Effector CD4-positive, alpha-beta T cell (primary cell): ENCODE results near the gene SLK.

Experiments
- DNase-seq: peaks from one replicate; pipeline ENCODE4 v3.0.0-alpha.2; 2020
- total RNA-seq: gene quantifications from one replicate; lab custom pipeline; 2026; lab: John Stamatoyannopoulos, UW

Gene SLK
- 139 reads per million, percentile 88 among the genes with 10 or more reads in this experiment for total RNA-seq

DNA sequence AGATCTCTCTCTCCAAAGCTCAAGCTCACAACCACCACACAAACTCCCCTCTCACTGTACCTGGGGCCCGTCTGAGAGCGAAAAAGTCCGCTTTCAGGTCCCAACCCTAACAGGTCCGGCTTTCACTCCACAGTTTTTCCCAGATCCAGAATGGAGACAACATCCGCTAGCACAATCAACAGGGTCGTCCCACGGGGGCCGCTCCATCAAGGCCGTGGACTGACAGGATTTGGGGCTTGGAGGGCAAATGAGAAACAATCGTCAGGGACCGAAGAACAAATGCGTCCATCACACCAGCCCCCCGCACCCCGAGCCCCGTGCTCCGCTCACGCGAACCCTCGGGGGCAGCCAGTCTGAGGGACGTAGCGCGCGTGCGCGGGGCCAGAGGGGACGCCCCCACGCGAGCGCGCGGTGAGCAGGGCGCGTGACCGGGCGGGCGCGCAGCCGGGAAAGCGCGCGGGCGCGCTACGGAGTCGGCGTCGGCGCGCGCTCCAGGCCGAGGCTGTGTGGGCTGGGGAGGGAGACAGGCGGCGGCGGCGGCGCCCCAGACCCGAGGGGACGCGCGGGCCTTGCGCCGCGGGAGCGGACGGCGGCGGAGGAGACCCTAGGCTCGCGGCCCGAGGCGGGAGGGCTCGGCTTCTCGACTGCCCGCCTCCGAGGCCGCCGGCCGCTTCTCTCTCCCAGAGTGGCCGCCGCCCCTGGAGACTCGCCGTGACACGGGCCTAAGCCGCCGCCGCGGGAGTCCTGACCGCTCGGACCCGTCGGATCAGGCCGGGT, at the start of gene SLK:
SLK (plus strand) TSS at position 470 of the 777 bp plus-strand sequence. CDS start 606 bp downstream, outside the sequence.
- DNase-seq, result peak; percentile 74

DNA sequence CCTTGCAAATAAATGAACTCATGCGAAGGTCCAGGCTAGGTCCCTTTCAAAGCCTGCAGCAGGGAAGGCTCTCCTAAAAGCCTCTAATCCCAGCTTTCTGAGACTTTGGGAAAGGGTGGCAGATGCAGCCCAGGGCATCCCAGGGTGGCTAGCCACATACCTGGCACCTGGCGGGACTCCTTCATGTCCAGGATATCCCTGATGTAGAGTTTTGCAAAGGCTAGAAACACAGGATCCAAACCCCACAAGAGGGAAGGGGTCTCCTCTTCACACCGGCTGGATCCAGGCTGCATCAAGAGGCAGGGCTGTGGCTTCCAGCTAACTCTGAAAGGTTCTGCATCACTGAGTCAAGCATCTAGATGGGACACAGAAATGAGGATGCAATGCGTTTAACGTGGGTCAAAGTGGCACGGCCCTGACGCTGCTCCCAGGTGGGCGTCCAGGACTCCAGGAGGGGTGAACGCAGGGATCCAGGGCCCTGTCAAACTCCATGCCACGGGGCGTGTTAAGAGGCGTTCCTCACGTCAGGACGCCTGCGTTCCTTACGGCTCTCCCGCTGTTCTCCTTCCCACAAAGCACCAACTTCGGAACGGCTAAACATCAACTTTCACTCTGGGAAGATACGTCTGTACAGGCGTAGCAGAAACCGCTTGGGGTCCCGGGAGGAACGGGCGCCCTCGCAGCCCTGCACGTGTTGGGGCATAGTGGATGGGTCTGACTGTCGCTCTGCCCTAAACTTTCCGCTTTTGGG, 49.5 kb upstream of the SLK start:
- DNase-seq, result no peak

DNA sequence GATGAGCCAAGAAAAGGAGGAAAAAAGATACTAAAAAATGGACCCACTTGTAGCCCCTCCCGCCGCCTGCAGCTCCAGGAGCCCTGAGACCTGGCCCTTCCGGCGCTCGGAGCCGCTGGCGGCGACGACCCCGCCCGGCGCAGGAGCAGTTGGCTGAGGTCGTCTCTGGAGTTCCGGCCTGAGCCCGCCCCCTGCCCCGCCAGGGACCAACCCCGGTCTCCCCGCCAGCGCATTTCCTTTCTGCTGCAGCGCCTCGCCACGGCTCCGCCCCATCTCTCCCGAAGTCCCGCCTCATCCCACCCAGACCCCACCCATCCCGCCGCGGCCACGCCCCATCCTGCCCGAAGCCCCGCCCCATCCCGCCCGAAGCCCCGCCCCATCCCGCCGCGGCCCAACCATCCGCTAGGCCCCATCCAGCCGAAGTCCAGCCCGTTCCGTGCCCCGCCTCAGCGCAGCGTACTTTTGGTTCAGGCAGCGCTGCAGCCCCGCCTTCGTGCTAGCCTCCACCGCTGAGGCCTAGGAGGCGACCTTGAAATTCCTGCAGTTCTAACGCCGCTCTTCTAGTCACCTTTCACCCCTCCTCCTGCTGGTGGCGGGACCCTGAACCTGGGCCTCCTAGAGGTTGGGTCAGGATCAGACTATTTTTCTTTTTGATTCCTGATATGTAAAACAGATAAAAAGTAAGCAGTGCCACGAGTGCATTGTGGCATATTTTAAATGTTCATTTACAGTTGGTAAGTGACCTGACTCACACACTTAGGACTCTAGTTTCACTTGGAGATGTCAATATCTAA, 48.7 kb upstream of the SLK start, which contains the start of gene STN1:
STN1 (minus strand) TSS at position 132 of the 794 bp plus-strand sequence. CDS start 590 bp downstream, outside the sequence.
- DNase-seq, result peak; percentile 91

DNA sequence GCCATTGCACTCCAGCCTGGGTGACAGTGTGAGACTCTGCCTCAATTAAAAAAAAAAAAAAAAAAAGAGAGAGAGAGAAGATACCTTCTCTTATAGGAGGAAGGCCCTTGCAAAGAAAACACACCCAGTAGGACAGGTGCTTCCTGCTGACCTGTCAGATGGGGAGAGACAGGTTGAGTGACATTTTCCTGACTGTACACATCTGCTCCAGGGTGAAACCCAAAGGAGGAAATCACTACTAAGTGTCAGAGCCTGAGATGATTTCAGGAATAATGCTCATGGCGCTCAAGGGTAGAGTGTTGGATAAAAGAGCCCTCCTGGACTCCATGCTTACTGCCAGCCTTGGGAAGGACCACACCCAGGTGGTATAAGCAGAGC, 47.3 kb upstream of the SLK start:
- no peak for DNase-seq

DNA sequence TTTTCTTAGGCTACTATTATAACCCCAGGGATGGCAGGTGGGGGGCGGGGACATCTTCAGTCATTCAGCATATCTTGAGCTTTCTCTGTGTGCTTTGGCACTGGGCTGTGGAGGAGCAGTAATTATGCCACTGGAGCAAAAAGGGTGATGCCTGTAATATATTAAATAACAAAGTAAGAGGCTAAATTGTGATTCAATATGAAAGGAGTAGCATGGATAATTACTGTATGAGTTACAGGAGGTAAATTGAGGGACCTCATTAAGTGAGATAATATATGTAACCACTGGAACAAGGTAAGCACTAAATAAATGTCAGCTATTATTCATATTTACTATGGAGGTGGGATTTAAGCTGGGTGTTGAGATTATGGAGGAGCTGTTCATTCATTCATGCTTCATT, 45.7 kb upstream of the SLK start:
- no peak for DNase-seq

DNA sequence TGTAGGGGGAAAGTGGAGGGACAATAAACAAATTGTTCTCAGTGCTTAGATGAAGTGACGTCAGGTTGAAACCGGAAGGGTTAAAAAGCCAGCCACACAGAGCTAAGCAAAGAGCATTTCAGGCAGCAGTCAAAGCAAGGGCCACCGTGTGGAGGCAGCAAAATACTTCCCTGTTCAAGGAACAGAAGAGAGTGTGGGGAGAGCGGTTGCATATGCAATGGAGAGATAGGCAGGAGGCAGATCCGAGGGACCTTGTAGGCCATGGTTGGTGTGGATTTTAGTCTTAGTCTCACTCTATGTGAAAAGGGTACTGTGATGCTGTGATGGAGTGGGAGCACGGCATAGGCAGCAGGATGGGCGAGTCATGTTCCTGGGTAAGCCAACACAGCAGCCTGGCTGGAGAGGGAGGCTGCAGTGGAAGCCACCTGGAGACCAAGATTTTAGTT, 45.2 kb upstream of the SLK start:
- no peak for DNase-seq

DNA sequence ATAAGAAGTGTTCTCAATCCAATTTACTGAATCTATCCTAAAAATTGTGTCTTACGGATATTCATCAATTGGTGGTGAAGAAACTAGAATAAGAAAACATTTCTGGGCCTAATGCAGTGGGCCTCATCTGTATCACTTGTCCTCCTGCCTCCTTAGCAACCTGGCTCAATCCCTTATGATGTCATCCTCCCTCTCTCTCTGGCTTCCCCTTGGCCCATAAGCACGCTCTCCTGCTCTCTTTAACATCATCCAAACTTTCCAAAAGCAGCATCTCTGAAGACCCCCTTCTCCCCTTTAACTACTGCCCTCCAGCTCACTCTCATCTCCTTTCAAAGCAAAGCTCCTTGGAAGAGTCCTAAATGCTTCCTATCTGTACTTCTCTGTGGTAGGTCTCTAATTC, 44.3 kb upstream of the SLK start:
- DNase-seq, result no peak

DNA sequence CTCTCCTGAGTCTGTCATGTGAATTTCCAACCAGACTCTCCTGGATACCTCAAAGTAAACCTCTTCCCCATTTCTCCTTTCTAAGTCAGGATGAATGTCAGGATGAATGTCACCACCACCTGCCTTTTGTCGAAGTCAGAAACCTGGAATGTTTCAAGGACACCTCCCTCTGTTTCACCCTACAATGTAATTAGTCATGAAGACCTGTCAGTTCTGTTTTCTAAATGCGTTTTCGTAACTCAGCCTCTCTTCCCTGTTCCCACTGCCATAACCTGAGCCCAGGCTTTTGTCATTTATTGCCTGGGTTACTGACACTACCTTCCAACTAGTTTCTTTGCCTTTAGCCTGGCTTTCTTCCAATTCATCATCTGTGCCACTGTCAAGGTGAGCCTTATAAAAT, 43.4 kb upstream of the SLK start:
- no peak for DNase-seq

DNA sequence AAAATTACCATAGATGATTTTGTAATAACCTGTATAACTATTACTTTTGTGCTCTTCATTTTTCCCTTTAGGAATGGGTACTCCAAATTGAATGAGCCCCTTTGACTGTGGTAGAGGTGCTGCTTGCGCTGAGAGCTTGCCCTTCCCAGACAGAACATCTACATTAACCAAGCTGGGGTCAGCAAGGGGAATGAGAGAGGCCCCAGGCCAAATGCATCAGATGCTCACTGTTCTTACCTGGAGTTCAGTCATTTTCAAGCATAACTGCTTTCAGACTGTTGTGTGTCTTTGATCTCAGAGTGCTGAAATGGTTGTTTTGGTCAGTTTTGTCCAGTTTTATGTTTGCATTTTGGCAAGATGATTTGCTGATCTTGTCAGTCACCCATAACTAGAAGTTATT, 41.3 kb upstream of the SLK start:
- DNase-seq, result no peak

DNA sequence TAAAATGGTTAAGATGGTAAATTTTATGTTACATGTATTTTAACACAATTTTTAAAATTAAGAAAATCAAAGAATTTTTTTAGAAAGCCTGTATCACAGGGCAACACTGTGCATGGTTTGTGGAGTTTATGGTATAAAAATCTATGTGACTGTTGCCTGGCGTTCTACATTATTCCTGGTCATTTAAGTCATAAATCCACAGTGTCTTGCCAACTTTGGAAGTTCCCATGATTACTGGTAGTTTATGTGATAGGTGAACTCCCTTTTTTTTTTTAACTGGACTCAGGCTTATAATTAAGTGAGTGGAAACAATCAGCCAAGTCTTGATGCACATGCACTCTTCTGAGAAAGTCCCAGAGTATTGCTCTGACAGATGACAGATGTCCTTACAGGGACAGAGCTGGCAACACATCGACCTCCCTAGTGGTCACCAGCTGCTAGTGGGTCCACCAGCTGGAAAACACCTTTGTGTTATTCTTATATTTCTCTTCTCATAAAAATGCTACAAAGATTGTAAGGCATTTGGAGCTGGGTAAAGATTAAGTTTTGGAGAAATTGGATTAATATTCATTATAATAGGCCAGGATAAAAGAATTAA, 40.1 kb upstream of the SLK start:
- DNase-seq, result no peak

DNA sequence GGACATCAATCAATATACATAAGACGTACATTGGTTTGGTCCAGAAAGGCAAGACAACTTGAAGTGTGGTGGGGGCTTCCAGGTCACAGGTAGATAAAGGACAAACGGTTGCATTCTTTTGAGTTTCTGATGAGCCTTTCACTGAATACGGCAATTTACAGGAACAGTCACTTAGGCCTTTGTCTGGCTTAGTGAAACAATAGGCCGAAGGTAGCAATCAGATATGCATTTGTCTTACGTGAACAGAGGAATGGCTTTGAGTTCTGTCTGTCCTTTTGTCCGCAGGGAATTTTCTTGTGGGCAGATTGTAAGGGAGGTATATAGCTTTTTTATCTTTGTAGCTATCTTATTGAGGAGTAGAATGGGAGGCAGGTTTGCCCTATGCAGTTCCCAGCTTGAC, 38.2 kb upstream of the SLK start:
- no peak for DNase-seq

DNA sequence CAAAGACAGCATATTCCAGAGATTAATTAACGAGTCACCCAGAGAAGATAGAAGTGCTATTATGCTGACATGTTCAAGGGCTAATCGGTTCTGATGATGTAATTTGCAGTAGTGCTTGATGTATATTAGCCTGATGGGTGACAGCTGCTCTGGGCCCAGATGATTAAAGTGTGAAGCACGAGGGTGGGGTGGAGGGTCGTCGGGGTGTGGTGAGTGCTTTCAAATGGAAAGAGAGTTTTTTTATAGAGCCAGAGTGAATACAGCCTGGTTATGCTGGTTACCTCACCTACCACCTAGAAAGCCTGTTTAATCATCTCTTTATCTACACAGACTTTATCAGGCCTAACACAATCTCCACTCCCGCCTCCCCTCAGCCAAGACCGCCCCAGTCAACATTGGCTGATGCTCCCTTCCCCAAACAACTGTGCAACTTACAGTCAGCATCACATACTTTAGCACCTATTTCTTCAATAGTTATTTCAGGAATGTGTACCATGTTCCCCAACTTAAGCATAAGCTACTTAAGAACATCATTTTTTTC, 37.5 kb upstream of the SLK start:
- no peak for DNase-seq

DNA sequence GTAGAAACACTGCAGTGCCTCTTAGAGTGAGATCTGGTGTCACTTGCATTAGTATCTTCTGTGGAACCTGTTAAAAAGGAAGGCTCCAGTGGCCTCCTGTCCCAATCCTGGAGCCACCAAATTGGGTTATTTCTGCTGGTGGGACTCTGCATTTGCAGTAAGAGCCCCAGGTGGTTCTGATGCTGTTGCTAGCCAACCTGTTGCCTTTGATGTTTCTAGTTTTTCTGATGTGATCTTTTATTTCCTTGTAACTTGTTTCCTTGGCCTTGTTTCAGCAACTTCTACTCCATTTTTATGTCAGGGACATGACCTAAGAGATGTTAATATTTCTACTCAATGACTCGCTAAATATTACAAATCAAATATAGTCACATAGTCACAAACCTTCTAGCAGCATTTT, 36.5 kb upstream of the SLK start:
- DNase-seq, result no peak

DNA sequence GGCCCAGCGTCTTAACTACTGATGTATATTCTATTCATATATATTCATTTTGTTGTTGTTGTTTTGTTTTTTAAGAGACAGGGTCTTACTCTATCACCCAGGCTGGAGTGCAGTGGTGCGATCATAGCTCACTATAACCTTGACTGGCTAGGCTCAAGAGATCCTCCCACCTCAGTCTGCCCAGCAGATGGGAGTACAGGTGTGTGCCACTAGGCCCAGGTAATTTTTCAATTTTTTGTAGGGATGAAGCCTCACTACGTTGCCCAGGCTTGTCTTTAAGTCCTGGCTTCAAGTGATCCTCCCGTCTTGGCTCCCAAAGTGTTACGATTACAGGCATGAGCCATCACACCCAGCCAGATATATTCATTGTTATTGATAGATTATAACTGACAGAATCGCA, 36.1 kb upstream of the SLK start:
- no peak for DNase-seq

DNA sequence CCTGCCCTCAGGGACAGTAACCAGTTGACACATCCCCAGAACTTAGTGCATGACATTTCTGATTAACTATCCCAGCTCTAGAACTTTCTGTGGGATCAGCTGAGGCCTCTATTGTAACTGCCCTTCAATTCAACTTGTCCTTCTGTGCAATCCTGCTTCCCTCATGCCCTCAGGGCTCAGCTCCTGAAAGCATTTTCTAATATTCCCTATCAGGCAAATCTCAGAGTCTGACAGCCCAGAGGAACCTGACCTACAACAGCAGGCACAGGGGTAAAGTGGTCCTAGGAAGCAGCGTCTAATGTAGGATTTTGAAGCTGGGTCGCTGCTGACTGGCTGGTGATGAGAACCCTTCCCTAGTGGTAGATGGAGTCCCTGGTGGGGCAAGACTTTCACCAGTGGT, 35.3 kb upstream of the SLK start:
- DNase-seq, result no peak

DNA sequence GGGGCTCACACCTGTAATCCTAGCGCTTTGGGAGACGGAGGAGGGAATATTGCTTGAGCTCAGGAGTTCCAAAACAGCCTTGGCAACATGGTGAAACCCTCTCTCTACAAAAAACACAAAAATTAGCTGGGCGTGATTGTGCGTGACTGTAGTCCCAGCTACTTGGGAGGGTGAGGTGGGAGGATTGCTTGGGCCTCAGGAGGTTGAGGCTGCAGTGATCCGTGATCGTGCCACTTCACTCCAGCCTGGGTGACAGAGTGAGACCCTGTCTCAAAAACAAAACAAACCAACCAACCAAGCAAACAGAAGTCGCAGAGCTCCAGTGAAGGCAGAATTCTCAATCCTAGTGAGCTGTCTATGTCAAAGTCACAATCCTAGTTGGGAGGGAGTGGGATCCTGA, 34.7 kb upstream of the SLK start:
- no peak for DNase-seq

DNA sequence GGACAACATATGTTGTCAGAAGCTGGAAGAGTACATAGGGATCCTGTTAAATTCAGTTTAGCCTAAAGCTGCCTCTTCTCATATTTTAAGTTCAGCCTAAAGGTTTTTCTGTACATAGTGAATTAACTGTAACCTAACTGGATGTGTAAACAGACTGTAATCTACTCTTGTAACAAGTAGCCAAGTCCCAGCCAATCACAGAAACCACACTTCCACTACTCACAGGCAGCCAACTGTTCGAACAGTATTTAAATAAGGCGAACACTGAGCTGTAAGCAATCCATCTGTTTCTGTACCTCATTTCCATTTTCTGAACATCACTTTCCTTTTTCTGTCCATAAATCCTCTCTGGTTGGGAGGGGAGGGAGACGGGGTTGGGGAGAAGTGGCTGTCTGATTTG, 34.0 kb upstream of the SLK start:
- DNase-seq, result no peak

DNA sequence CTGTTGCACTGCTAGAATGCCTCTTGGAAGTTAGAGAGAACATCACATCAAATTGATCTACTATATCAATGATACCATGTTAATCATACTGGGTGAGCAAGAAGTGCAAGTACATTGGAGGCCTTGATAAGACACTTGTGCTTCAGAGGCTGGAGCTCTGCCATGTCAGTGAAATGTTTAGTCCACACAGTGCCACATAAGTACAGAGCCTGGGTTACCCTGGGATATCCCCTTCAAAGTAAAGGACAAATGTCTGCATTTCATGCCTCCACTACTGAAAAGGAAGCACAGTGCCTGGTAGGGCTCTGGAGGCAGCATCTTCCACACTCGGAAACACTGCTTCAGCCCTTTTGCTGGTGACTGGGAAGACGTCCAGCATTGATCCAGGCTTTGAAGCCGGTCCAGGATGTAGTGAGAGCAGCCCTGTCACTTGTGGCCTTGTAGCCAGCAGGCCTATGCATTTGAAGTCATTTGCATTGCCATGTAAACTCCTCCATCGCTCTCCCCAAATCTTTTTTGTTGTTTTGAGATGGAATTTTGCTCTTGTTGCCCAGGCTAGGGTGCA, 33.3 kb upstream of the SLK start:
- DNase-seq, result no peak

DNA sequence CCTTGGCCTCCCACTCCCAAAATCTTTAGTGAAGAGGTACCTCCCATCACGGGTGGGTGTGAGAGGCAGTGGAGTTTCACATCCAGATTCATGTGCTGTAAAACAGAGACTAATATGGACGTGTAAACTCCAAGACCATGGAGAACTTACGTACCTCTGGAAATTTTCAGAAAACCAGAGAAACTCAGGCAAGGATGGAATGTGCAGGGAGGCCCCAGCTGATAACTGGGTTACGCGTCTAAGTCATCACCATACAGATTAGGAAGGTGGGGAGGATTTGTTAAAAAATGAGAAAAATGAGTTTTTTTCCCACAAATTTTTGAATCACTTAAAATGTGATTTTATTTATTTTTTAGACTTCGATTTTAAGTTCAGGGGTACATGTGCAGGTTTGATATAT, 32.6 kb upstream of the SLK start:
- no peak for DNase-seq

DNA sequence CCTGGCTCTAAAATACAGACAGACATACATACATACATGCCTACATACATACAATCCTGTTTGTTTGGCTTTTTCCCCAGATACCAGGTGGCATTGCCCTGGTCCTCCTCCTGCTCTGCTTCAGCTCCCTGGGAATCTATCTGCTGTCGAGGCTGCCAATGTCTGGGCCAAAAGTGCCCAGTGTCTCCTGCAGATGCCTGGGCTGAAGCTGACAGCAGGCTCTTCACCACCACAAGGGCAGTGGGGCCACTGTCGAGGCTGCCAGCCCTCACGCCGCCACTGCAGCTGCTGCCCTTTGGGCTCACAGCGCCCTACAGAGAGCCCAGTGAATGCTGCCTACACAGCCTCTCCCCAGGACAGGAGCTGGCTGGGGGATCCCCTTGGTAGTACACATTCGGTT, 30.9 kb upstream of the SLK start:
- no peak for DNase-seq

DNA sequence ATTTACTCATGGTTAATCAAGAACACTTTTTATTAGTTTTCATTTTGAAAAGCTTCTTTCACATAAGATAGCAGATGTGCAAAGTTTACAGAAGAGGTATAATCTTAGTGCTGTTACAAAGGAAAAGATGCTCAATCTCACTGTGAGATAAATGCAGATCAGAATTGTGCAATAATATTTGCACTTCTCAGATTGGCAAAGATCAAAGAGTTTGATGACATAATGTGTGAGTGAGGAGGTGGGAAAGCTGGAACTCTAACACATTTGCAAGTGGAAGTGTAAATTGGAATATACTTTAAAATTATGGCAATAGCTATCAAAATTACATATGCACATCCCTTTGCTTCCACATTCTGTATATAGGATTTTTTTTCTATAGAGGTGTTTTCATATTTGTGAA, 27.4 kb upstream of the SLK start:
- no peak for DNase-seq

DNA sequence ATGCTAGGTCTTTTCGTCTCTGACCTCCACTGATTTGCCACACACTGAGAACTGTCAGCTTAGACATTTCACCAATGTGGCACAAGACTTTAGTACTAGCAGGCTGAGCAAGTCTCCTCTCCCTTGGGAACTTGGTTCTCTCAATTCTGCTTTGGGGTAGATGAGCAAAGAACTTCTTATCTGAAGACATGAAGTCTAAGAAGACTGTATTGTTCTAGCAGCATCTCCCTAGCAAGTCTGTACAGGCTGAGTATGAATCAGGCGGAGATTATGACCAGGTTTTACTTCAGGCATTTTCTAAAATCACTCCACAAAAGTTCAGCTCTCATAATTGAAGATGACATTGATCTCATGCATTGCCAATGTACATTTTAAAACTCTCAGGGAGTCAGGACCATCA, 25.1 kb upstream of the SLK start:
- no peak for DNase-seq
